GM20431 (cell line): ENCODE results near the gene POLR3A.
"Not testable (repeated sequence)": the region's sequence is repeated elsewhere in the genome, so short reads cannot be mapped to it uniquely, and the experiment has no call there.

ENCODE experiments used
- in situ Hi-C: fragments of 300-500 bp; cut with MseI, MboI; formaldehyde crosslinking; loops from one replicate; pipeline ENCODE4 v1.15.0; 2020; ENCODE audit warnings: low sequenced_read_pairs; ENCODE audit not compliant: unreplicated experiment

POLR3A gene

DNA sequence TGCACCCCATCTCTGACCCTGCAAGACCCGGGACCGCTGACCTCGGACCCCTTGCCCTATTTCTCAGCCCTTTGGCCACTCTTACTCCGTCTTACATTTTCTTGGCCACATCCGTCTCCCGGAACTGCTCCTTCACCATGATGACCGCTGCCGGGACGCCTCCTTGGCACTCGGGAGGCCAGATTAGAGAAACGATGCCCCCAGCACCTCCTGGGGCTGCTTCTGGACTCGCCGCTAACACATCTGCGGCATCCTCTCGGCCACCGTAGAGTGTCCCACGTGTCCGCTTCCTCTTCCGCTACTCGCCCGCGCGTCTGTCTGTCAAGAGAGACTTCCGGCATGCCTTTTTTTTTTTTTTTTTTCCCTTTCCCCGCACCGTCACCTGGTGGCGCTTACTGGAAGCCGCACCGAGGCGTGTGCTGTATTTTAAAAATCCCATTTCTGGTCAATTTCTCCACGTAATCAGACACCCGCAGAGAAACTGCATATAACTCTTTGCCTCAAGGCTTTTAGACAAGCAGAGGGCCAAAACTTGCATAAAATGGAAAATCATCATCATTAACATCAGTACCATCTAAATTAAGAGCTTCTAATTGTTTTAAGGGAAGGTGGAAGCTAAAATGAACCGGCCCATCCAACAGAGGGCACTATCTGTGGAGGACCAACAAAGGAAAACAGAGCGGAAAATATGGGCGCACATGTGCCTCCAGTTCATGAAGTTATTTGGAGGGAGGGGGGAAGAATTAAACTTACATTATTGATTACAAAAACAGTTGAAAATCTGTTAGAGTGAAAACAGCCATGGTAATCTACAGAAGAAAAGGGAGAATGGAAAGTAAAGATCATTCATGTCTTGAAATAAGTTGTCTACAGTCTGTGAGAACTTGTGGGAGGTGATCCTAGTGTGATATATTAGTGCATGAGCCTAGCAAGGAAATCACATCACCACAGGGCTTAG is at the start of gene POLR3A:
POLR3A (minus strand) TSS at position 247 of the 958 bp plus-strand sequence; CDS start at position 139, 108 bp downstream.
- in situ Hi-C loops: no loop called here

DNA sequence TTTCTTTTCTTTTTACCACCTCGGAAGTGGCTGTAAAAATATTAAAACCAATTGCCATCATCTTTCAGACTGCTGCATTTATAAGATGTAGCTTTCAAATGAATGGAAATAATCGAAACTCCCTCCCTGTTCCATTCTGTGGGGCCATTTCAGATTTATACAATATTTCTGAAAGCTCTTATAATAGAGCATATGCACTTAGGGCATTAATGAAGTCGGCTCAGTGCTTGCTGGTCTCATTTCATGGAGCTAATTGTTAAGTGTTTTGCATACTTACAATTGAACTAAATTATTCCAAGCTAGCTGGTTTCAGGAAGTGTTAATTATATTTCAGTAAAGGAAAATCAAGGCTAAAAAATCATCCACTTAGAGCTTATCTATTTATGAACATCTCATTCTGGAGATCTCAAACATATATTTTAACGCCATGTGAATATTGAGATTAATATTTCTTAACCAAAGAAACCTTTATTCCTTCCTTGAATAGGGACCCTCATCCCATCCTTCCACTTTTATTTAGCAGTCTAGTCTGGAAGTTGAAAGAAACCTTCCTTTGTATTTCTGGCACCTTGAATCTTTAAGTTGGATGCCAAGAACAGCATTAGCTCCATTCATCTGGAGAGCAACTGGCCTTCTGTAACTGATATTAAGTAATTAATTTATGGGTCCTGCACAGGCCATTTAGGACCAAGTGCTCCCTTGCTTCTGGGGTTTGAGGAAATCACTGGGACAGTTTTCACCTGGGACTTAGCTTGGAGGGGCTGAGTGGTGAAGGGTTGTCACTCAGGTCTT is 49.4 kb upstream of the POLR3A start:
- in situ Hi-C loops: no loop called here

DNA sequence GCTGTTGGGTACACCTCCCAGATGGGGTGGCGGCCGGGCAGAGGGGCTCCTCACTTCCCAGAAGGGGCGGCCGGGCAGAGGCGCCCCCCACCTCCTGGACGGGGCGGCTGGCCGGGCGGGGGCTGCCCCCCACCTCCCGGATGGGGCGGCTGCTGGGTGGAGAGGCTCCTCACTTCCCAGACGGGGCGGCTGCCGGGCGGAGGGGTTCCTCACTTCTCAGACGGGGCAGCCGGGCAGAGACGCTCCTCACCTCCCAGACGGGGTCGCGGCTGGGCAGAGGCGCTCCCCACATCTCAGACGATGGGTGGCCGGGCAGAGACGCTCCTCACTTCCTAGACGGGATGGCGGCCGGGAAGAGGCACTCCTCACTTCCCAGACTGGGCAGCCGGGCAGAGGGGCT is 46.5 kb upstream of the POLR3A start:
- in situ Hi-C loops: not testable (repeated sequence)

DNA sequence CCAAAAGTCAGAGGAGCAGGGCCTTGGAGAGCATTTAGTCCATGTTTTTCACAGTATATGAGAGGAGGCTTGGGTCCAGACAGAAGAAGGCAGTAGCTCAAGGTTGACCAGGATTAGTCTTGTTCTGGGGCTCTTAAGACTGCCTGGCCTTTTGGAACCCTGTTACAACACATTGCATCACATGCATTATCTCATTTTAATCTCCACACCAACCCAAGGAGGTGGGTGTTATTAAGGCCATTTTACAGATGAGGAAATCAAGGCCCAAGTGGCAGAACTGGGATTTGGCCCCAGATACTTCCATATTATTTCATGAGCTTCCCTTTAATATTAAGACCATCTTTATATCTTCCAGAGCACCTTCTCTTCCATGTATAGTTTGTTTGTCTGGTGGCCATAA is 43.2 kb upstream of the POLR3A start:
- in situ Hi-C loops: no loop called here

DNA sequence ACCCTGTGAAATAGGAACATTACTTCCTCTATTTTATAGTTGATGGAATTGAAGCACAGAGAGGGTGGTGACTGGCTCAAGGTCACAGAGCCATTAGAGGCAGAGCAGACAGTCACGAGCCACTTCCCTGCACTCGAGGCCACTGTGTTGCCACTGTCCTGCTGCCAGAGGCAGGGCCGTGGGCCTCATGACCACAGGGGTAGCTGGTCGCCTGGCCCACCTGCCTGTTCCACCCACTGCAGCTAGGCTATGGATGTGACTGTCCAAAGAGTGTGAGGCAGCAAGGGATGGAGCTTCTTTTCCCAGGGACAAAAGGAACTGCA is 42.5 kb upstream of the POLR3A start:
- in situ Hi-C loops: no loop called here

DNA sequence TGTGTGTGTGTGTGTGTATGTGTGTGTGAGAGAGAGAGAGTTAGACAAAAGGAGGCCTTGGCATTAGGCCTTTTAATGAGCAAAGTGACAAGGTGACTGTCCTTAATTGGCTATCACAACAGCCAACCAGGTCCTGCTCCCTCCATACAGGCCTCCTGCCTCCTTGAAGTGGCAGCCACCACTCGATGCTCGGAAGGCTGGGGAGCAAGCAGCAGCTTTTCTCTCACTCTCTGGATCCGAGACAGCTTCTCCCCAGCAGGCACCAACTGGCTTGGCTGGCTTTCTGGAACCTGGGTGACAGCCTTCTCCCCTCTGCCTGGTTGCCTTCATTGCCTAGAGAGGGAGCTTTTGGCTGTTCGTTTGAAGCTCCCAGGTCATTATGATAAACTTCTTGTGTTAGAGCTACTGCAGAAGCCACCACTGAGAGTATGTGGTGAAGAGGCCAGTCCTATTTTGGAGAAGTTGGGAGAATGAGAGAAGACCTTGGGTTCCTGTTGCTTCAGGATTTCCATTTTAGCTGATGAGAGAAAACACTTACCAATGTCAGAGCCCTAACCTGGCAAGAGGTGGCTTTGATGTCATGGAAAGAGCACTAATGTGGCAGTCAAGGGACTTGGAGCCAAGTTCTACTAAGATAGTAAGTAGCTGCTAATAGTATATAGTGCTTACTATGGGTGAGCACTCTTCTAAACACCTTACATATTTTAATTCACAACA is 42.0 kb upstream of the POLR3A start:
- in situ Hi-C loops: no loop called here

DNA sequence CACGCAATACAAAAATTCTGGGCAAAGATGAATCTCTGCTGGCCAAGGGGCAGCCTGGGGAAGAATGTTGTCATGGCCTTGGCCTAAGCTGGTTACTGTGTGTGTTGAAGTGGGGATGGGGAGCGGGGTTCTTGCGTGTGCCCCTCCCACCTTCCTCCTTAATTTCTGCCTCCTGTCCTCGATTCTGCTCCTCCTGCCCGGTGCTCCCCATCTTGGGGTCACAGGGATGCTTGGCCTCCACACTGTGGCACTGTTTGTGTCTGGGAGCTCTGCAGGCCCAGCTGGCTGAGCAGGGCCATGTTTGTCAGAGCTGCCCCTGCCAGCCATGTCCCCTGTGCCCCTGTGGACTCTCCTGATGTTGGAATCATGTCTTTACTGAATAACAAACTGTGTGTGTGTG is 41.4 kb upstream of the POLR3A start:
- in situ Hi-C loops: no loop called here

DNA sequence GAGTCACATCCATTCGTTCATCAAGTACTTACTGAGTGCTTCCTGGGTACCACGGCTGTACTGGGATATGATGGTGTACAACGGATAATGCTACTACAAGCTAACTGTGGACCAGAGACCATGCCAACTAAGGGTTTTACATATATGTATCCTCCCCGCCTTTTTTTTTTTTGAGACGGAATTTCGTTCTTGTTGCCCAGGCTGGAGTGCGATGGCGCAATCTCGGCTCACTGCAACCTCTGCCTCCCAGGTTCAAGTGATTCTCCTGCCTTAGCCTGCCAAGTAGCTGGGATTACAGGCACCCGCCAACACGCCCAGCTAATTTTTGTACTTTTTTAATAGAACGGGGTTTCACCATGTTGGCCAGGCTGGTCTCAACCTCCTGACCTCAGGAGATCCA is 40.7 kb upstream of the POLR3A start:
- in situ Hi-C loops: not testable (repeated sequence)

DNA sequence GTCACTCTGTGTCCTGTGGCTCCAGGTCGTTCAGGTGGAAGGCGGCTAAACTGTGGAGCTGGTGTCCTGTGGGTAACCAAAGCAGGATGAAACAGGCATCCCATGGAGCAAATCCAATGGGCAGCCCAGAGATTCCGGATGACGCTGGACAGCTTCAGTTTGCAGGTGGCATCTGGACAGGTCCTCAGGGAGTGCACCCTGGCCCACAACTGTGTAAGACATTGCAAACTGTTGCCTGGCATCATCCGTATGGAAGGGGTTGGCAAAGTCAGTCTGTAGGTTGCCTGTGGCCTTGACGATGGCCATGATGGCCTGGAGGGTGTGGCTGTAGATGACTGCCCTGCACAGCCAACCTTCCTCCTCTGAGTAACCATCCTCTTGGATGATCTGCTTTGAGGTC is 39.8 kb upstream of the POLR3A start:
- in situ Hi-C loops: no loop called here

DNA sequence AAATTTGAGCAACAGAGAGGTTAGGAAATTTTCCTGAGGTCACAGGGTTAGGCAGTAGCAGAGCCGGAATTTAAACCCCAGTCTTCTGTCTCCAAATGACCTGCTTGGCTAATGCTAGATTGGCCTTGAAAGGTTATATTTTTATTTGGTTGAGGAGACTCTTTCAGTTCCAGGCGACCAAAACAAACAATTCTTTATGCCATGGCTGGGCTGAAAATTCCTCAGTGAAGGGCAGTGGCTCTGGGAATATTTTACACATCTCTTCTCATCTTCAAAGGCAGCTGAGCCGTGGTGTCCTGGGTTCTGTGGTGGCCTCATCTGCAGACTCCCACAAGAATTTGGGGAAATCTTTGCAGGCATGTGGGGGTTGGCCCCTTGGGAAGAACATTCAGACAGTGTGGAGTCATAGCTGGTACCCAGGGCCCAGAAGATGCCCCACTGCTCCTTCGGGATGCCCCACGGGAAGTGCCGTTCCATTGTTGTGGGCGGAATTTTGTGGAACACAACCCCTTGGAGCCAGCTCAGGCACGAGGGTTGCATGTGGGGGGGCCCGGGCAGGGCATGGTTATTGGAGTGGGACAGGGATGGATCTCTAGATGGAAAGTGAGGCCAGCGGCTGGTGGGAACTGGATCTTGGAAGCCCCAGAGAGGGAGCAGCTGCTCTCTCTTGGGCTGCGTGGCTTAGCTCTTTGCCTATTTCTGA is 37.6 kb upstream of the POLR3A start:
- in situ Hi-C loops: no loop called here

DNA sequence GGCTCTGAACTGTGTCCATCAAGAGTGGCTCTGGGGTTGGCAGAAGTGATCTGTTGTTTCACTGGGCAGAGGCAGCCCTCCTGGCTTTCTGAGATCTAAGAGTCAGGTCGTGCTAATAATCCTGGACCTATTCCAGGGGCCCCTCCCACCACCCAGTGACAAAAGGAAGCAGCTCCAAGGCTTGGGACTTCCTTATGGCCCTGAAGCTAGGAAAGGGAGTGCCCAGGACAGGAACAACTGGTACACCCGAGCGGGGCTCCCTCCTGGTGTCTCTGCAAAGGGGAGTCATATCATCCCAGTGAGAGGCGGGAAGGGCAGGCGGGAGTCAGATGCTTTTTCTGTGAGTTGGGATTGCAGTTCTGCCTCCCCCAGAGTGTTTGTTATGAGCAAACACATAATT is 36.7 kb upstream of the POLR3A start:
- in situ Hi-C loops: no loop called here

DNA sequence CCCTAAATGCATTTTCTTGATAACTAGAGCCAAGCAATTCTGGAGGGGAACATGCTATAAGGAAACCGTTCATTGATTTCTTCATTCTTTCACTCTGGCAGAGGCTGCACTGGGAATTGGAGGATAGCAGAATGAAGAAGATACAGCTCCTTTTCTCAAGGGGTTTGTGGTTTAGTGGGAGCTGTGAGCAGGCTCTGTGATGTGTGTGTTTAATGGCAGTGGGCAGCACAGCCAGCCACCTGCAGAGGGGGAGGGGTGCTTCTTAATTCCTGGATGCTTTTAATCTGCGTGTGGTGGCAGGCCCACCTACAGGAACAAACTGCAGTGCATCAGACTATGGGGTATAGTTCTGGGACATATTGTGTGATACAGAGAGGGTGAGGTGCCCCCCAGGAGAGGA is 36.3 kb upstream of the POLR3A start:
- in situ Hi-C loops: no loop called here

DNA sequence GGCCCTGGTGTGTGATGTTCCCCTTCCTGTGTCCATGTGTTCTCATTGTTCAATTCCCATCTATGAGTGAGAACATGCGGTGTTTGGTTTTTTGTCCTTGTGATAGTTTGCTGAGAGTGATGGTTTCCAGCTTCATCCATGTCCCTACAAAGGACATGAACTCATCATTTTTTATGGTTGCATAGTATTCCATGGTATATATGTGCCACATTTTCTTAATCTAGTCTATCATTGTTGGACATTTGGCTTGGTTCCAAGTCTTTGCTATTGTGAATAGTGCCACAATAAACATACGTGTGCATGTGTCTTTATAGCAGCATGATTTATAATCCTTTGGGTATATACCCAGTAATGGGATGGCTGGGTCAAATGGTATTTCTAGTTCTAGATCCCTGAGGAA is 35.6 kb upstream of the POLR3A start:
- in situ Hi-C loops: not testable (repeated sequence)

DNA sequence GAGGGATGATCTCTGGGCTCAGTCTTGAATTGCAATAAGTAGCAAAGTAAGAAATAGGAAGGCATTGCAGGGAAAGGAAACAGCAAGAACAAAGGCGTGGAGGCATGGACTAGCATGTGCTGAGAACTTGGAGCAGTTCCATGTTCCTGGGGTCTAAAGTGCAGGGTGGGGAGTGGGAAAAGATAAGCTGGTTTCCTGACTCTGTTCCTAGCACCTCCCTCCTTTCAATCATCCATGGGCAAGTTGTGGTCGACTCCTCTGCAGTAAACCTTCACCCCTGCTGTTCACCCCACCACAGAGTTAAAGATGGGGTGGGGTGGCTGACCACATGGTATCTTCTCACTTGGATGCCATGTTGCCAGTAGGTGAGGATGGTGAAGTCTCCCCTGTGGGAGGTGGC is 33.9 kb upstream of the POLR3A start:
- in situ Hi-C loops: no loop called here

DNA sequence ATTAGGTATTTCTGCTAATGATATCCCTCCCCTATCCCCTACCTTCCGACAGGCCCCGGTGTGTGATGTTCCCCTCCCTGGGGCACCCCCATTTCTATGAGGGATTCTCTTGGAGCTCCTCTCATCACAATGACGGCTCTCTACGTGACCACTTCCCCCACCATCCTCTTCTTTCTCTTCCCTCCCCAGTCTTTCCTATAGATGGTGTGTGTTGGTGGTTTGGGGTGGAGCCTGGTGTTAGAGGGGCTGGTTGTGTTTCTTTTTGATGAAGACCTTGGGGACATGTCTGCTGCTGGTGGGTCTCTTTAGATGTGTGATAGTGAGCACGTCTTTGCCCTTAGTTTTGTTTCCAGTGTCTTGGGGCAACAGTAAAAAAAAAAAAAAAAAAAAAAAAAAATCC is 33.0 kb upstream of the POLR3A start:
- in situ Hi-C loops: no loop called here

DNA sequence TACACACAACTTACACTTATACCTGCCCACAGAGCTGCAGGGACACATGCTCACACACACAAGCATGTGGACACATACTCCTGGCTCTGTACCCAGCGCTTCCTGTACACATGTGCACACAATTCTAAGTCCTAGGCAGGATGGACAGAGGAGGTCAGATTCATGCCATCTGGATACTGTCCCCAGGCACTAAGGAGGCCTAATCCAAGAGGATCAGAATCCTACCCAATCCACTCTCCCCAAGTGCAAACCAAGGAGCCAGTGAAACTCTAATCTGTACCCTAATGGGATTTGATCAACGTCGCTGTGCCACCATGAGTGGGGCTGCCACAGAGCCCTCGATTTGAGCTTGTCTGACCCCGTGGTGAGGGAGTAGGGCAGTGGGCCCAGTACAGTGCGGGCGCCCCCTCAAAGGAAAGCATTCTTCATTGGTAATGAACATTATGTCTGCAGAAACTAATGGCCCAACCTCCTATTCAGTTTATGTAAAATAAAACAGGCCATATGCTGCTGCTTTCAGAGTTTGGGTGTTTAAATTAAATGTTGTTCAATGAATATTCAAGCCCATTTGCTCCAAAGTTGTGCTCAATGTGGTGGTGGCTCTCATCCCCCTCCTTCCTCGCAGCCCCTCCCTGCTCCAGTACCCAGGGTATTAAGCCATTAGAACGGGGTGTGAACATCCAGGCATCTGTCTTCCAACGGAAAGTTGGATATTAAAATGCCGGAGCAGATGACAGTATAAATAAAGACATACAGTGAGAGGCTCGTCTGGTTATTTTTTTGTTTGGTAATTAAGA is 30.8 kb upstream of the POLR3A start:
- in situ Hi-C loops: no loop called here

DNA sequence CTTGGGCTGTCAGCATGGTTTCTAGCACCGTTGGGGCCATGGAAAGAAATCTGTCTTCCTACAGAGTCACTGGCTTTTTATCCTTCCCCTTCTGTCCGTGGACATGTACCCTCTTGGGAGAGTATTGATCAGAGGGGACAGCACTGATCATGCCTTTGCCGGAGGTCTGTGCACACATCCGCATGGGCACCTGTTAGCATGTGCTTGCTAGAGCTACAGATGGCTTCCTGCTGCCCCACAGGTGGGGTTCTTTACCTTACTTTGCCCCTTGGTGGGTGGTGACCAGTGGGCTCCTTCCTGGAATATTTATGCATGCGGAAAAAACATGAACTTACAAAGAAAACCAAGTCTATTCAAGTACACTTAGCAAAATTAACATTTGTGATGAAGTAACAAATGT is 29.2 kb upstream of the POLR3A start:
- in situ Hi-C loops: no loop called here

DNA sequence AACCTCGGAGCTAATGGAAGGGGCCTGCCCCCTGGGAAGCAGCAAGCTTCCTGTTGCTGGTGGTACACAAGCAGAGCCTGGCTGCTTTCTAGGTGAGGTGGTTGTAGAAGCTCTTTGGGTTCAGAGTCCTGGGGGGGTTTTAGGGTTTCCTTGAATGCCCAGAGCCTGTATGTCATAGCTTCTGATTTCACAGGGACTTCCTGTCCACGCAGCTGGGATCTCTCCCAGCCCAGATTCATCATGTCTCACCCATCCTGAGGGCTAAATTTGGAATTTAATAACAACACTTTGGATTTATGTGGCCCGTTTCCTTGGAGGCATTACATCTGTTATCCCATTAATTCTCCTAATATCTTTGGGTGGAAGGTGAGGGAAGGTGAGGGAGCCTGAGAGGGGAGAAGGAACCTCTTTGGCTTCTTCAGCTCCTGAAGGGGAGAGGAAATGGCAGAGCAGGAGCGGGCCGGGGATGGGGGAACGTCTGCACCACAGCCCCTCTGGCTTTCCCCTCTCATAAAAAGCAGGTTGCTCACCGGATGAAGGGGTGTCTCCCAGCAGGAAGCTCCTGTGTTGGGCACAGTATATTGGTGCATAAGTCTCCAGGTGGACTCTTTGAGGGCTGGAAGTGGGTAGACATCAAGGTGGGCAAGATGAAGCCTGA is 24.0 kb upstream of the POLR3A start:
- in situ Hi-C loops: no loop called here

DNA sequence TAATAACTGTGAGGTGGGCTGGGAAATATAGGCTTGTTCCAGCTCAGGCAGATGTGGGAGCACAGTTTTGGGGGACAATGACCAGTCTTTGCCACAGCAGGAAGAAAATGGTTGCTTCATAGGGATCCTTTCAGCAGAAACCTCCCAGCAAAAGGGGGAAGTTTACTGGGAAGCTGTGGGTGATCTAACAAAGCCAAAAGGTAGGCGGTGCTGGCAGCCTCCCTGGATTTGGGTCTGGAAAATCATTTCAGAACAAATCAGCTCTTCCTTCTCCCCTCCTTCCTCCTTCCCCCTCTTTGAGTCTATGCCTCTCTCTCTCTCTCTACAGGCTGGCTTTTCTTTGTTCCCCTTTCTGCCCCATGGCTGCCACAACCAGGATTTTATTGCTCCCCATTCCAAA is 20.5 kb upstream of the POLR3A start:
- in situ Hi-C loops: loop anchor here (10.0 kb wide), 1 partner anchor 1145 kb away; no protein-coding TSS in a partner anchor
